ENCODE results near the gene OTOG. TPM values are rescaled to one million over a fixed set of nuclear protein-coding genes. Genes with fewer than 3 reads are reported as not detected.

Gene OTOG
- total and polyA plus RNA-seq, 2 of the 8 experiments (the other 6 are each of a cell fraction or from before 2014, with no cell fraction given): 0.41 to 1.5 TPM

GRCh38 chr11:17564687-17565042 is 17.6 kb downstream of the OTOG start:
- 67% methylated on average over 2 of the region's 2 CpGs; no CpG with 5 or more reads in 1 of the 2 experiments for WGBS, 2 experiments (ENCODE audit: extremely low coverage in 1 of 2, insufficient coverage in 1 of 2, insufficient read length in 1 of 2, insufficient replicate concordance in 2 of 2, low coverage in 1 of 2, low lambda C conversion rate in 2 of 2, missing lambda C conversion rate in 1 of 2)
- peak in 1 of 2 experiments; percentile 69 for DNase-seq (ENCODE audit: low read depth in 1 of 2, low spot score in 2 of 2)

More at GRCh38 chr11:17564687-17565042, 17.6 kb downstream of the OTOG start:
- H2BK5ac ChIP-seq (ENCODE audit: low read depth, low read length): no peak overlapping the region
- TF ChIP-seq CTCF (IDR thresholded peaks at IDR 0.05; ENCODE audit: control extremely low read depth in 1 of 3, insufficient read depth in 1 of 3, low read depth in 1 of 3, low read length in 3 of 3): peak; percentile 56 to 68 (median 61)
- no peak for TF ChIP-seq JUN (IDR thresholded peaks at IDR 0.05; ENCODE audit: low read depth, low read length)
- TF ChIP-seq RAD21 (IDR thresholded peaks at IDR 0.05 in 1 of 2, conservative IDR thresholded peaks at IDR 0.05 in 1 of 2; ENCODE audit: low read depth in 2 of 2, low read length in 2 of 2): peak; percentile 26 to 42
- no peak overlapping the region for H3K4ac ChIP-seq (replicated peaks; ENCODE audit: insufficient read length, low read depth, low read length)
- H3K36me3 ChIP-seq (ENCODE audit: control insufficient read depth in 2 of 4, insufficient read depth in 4 of 4, low read length in 3 of 4): no peaks in the 10 kb centered on the region
- H2BK15ac ChIP-seq (ENCODE audit: low read length): no peak overlapping the region
- H3K18ac ChIP-seq (ENCODE audit: extremely low read depth, low read length): no peak overlapping the region
- no peak overlapping the region for H2BK120ac ChIP-seq (replicated peaks; ENCODE audit: low read depth, low read length)
- no peak overlapping the region for H3K4me3 ChIP-seq (ENCODE audit: extremely low read depth in 1 of 4, insufficient read depth in 2 of 4, low read depth in 3 of 4, low read length in 4 of 4)
- no peaks in the 10 kb centered on the region; the same call in 1 of the 2 replicates for H3K23me2 ChIP-seq (ENCODE audit: low read depth, low read length)
- FAIRE-seq: peak; percentile 36
- H3K9ac ChIP-seq (replicated peaks in 1 of 4; ENCODE audit: extremely low read depth in 1 of 4, low read depth in 3 of 4, low read length in 3 of 4): no peak overlapping the region
- POLR2A ChIA-PET (ENCODE audit: partially characterized antibody): no interaction called here
- no peak overlapping the region for H3K23ac ChIP-seq (ENCODE audit: insufficient read length)
- H2AK5ac ChIP-seq (ENCODE audit: low read depth, low read length): no peak overlapping the region
- peaks cover 0 to 3% of the 10 kb centered on the region in 2 experiments for H4K20me1 ChIP-seq (replicated peaks in 1 of 2; ENCODE audit: control insufficient read depth in 1 of 2, insufficient read depth in 2 of 2, low read length in 2 of 2)
- H4K8ac ChIP-seq (ENCODE audit: extremely low read depth, insufficient read depth, low read length): no peak overlapping the region
- H3K27me3 ChIP-seq (replicated peaks in 1 of 4; ENCODE audit: control insufficient read depth in 3 of 4, extremely low read depth in 1 of 4, insufficient read depth in 3 of 4, low read length in 3 of 4): no peaks in the 10 kb centered on the region
- no peak overlapping the region for H2BK20ac ChIP-seq (ENCODE audit: low read length)
- no peak overlapping the region for H3K14ac ChIP-seq (ENCODE audit: insufficient read length)
- no peak overlapping the region for H2AFZ ChIP-seq (ENCODE audit: low read length)
- H3K27ac ChIP-seq (ENCODE audit: low read depth, low read length): no peak overlapping the region
- no peak overlapping the region for H3K4me2 ChIP-seq (ENCODE audit: insufficient read depth in 1 of 2, low read depth in 2 of 2, low read length in 2 of 2)
- H3K79me2 ChIP-seq (ENCODE audit: control insufficient read depth in 1 of 2, insufficient read depth in 2 of 2, low read length in 2 of 2): no peaks in the 10 kb centered on the region
- H4K91ac ChIP-seq (replicated peaks; ENCODE audit: insufficient read length, low read length): no peak overlapping the region
- H3K56ac ChIP-seq (replicated peaks; ENCODE audit: insufficient read length, low read depth, low read length): no peak overlapping the region
- no peak overlapping the region for H4K5ac ChIP-seq (ENCODE audit: insufficient read length, low read depth, low read length)
- CTCF ChIA-PET (ENCODE audit: partially characterized antibody): interaction anchor here (0.7 to 9.4 kb wide), 21 partner anchors 9 to 188 kb away, joined by 3 to 98 read pairs (median 4); partner anchors contain the start of genes OTOG and USH1C
- H2BK12ac ChIP-seq (ENCODE audit: low read depth, low read length): no peak overlapping the region
- no peaks in the 10 kb centered on the region for H3K79me1 ChIP-seq (ENCODE audit: low read depth, low read length)
- no peaks in the 10 kb centered on the region for H3K9me3 ChIP-seq (ENCODE audit: insufficient read depth in 2 of 2, low read depth in 1 of 2, low read length in 1 of 2)
- no peaks in the 10 kb centered on the region for H3K4me1 ChIP-seq (replicated peaks in 1 of 4; ENCODE audit: control insufficient read depth in 3 of 4, insufficient read depth in 4 of 4, low read length in 3 of 4)
